ENCODE measurements around the gene PPIF.

DNA sequence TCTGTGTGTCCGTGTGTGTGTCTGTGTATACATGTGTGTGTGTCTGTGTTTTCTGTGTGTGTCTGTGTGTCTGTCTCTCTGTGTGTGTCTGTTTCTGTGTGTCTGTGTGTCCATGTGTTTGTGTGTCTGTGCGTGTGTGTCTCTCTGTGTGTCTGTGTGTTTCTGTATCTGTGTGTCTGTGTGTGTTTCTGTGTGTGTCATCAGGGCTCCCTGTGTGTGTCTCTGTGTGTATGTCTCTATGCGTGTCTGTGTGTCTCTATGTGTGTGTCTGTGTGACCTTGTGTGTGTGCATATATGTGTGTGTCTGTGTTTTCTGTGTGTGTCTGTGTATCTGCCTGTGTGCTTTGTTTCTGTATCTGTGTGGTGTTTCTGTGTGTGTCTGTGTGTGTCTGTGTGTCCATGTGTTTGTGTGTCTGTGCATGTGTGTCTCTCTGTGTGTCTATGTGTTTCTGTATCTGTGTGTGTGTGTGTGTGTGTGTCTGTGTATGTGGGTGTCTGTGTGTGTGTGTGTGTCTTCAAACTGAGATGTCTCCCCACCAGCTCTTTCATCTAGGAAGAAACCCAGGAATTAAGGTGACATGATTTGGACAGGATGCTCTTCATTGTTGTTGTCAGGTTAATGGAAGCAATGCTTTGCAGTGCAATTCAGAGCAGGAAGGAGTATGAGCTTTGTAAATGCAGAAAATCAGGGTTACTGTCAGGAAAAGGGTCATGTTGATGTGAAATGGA lies 20.7 kb upstream of the PPIF start:
- TF ChIP-seq POLR2A (IDR thresholded peaks at IDR 0.05; ENCODE audit: low read length) (no peak), GATA1 (IDR thresholded peaks at IDR 0.05; ENCODE audit: low read depth, low read length) (no peak)

All from erythroblast (primary cell).